ENCODE data around the gene SDK1.

SDK1 gene

GRCh38 chr7:4028221-4028620, 727.2 kb downstream of the SDK1 start:
- DNase-seq, result no peak

- no peak for DNase-seq
Measured at GRCh38 chr7:4029941-4030340, 728.9 kb downstream of the SDK1 start.

- no peak for DNase-seq
Measured at GRCh38 chr7:4030346-4030950, 729.4 kb downstream of the SDK1 start.

- no peak for DNase-seq
Measured at GRCh38 chr7:4033996-4034395, 732.9 kb downstream of the SDK1 start.

DNA sequence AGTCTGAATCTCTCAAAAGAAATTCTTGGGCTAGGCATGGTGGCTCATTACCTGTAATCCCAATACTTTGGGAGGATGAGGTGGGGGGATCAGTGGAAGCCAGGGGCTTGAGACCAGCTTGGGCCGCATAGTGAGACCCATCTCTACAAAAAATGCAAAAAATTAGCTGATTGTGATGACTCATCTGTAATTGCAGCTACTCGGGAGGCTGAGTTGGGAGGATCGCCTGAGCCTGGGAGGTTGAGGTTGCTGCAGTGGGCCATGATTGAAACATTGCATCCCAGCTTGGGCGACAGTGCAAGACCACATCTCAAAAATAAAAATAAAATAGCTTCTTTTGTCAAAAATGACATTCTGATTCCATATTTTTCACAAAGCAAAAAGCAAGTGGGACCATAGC, 736.3 kb downstream of the SDK1 start:
- no peak for DNase-seq

GRCh38 chr7:4037877-4038276, 736.8 kb downstream of the SDK1 start:
- DNase-seq, result no peak

GRCh38 chr7:4040109-4040928, 739.3 kb downstream of the SDK1 start:
- DNase-seq, result no peak

- no peak for DNase-seq
Measured at GRCh38 chr7:4042402-4043045, 741.5 kb downstream of the SDK1 start.

- no peak for DNase-seq
Measured at GRCh38 chr7:4043988-4044387, 742.9 kb downstream of the SDK1 start.

- DNase-seq, result no peak
Measured at GRCh38 chr7:4045450-4045849, 744.4 kb downstream of the SDK1 start.

- no peak for DNase-seq
Measured at GRCh38 chr7:4045975-4046374, 744.9 kb downstream of the SDK1 start.

GRCh38 chr7:4048336-4048735, 747.3 kb downstream of the SDK1 start:
- DNase-seq, result no peak

DNA sequence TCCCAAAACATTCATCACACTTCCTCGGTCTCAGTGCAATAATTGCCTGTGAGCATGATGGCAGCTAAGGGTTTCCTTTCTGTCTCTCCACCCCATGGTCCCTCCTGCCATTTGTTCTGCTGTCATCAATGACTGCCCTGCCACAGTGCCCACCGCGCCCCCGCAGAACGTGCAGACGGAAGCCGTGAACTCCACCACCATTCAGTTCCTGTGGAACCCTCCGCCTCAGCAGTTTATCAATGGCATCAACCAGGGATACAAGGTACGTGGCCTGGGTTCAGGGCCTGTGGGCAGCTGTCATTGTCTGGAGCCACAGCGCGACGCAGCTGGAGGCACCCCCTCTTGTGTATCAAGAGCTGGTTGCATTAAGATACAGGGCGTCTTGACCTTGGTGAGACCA, 748.1 kb downstream of the SDK1 start:
- no peak for DNase-seq

DNA sequence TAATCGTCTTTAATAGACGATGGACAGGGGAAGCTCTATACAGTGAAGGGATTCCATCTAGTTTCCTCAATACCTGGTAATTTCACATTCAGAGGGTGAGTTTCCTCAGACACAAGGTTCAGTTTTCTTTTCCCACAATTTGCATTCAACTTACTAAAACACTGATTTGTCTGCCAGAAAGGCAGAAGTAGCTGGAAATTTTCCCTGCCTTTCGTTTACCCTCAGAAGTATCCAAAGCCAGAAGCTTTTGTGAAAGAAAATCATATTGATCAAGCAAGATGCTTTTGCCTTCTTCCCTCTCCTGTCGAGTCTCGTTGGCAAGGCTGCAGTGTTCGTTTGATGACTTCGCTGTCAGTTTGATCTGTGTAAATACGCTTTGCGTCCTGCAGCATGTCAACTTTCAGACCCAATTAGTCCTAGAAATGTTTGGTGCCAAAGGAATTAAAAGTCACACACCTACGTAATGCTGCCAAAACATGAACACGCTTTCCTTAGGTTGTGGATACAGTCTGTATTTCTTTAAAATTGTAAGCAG, 749.1 kb downstream of the SDK1 start:
- DNase-seq, result no peak

GRCh38 chr7:4051696-4052095, 750.6 kb downstream of the SDK1 start:
- DNase-seq, result no peak

DNA sequence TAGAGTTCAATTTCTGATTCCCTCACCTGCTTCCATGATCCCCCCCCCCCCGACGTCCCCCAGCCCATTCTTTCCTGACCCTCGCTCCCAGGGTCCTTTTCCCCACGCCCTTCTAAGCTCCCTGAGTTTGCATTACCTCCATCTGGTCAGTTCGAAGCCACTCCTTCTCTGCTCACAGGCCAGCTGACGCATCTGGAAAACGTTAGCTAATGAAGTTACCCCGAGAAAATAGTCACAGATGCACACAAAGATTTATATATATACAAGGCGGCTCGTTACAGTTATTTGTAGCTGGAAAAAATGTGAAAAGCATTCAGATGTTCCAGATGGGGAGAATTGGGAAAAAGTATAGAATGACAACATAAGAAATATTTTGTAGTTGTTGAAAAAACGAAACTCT, 751.1 kb downstream of the SDK1 start:
- DNase-seq, result no peak

DNA sequence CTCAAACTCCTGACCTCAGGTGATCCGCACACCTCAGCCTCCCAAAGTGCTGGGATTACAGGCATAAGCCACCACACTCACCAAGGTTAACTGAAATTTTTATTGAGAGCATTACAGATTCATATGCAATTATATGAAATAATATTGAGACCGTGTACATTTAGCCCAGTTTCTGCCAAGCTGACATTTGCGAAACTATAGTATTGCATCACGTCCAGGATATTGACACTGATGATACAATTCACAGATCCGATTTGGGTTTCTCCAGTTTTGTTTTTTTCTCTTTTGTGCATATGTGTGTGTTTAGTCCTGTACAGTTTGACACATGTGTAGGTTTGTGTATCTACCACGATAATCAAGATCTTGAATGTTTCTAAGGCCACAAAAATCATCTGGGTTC, 753.1 kb downstream of the SDK1 start:
- no peak for DNase-seq

DNA sequence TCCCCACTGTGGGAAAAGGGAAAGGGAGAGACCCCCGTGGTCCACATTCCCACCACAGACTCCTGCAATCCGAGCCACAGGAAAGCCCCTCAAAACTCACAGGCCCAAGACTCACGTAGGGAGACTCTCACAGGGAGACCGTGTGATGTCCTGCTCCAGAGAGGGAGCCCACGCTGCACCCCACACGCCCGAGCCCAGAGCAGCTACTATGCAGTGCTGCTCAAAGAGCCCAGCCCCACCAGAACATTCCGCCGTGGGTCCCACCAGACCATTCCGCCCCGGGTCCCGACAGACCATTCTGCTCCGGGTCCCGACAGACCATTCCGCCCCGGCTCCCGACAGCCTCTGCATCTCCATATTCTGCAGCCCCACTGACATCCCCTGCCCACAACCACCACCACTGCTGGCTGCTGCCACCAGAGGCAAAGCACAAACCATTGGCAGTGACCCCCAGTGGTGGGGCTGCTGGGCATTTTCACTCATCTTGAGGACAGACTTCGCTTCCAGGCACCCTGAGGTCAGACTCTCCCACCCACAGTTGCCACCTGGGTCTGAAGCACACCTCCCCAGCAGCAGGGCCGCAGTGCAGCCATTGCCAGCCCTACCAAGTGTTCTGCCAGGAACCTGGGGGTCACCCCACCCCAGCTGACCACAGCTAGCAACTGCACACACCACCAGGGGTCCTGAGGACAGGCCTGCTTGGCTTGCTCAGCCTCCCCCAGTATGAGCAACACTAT, 755.7 kb downstream of the SDK1 start:
- no peak for DNase-seq

DNA sequence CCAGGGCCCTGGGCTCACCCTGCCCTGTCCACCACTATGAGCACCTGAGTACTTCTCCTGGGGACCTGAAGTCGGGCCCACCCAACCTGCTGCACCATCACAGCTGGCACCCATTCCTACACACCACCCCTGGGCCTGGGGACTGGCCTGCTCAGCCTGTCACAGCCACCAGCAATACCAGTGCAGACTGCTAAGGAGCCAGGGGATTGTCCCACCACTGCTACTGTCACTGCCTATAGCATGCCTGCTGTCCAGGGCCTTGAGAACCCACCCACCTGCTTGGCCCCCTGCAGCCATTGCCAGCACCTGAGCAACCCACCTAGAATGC, 756.2 kb downstream of the SDK1 start:
- no peak for DNase-seq

GRCh38 chr7:4058158-4058557, 757.1 kb downstream of the SDK1 start:
- no peak for DNase-seq

DNA sequence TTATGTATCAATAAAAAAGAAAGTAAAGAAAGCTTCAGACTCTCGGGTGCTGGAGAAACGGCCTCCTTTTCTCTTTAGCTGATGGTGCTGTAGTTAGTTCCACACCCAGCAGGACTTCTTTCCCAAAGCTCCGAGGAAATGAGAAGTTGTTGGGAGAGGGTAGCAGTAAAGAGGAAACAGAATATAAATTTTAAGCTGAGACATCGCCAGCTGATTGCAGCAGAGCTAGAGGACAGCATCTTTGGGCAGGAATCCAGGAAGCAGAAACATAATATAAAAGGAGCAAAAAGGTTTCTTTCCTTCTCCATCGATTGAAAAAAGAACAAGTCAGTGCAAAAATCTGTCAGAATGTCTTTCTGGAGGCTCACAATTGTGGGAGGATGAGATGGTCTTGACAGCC, 764.1 kb downstream of the SDK1 start:
- no peak for DNase-seq

DNA sequence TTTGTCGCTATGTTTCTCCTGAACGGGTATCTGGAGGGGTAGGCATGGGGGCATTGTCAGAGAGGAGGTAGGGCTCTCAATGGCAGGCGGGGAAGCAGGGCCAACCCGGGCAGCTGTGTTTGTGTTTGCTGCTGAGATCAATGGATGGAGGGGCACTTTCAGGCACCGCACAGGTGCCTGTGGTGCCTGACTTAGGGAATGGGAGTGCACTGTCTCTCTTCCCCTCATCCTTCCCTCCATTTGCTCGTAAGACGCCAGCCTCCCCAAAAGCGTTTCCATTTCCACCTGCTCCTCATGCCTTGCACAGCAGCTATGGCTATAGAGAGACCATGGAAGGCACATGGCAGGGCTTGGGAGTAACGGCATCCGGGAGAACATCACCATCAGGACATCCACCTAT, 765.2 kb downstream of the SDK1 start:
- DNase-seq, result no peak

All from cerebellar nuclear complex (tissue), 1 donor.